ENCODE measurements around the gene G3BP1.

Gene G3BP1

GRCh38 chr5:151770383-151771258 lies 1.1 kb upstream of the G3BP1 start:
- TF ChIP-seq, protein P1, sequence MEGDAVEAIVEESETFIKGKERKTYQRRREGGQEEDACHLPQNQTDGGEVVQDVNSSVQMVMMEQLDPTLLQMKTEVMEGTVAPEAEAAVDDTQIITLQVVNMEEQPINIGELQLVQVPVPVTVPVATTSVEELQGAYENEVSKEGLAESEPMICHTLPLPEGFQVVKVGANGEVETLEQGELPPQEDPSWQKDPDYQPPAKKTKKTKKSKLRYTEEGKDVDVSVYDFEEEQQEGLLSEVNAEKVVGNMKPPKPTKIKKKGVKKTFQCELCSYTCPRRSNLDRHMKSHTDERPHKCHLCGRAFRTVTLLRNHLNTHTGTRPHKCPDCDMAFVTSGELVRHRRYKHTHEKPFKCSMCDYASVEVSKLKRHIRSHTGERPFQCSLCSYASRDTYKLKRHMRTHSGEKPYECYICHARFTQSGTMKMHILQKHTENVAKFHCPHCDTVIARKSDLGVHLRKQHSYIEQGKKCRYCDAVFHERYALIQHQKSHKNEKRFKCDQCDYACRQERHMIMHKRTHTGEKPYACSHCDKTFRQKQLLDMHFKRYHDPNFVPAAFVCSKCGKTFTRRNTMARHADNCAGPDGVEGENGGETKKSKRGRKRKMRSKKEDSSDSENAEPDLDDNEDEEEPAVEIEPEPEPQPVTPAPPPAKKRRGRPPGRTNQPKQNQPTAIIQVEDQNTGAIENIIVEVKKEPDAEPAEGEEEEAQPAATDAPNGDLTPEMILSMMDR (conservative IDR thresholded peaks at IDR 0.05): no peak
- TF ChIP-seq ZFX (IDR thresholded peaks at IDR 0.05): peak; percentile 94
- H3K27ac ChIP-seq: peak overlapping the region; percentile 97

- peak overlapping the region; percentile 97 for H3K27ac ChIP-seq
- TF ChIP-seq, protein P1 (conservative IDR thresholded peaks at IDR 0.05): no peak
- TF ChIP-seq ZFX (IDR thresholded peaks at IDR 0.05): peak; percentile 48; the same call in 1 of the 2 replicates
Observed at GRCh38 chr5:151772029-151772845, 483 bp downstream of the G3BP1 start.

- H3K27ac ChIP-seq: peak overlapping the region; percentile 97
- no peak for TF ChIP-seq ZFX (IDR thresholded peaks at IDR 0.05)
- TF ChIP-seq, protein P1 (conservative IDR thresholded peaks at IDR 0.05): no peak
Observed at GRCh38 chr5:151772846-151773561, 1.2 kb downstream of the G3BP1 start.

DNA sequence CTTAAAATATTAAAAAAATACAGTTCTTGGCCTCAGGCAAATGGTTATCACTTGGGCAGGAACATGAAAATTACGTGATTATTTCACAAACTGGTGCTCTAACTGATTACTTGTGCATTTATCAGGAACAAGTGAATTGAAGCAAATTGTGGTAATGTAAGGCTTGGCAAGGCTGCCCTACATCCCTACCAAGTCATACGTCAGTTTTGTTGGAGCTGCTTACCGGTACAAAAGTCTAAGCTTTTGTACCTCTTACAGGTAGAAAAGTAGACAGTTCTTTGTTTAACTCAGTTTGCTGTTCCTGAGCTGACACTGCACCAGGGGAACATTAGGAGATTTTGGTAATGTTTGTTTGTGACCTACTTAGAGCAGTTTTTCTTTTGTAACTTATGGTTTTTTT lies 2.2 kb downstream of the G3BP1 start:
- TF ChIP-seq ZFX (IDR thresholded peaks at IDR 0.05): no peak
- TF ChIP-seq, protein P1 (conservative IDR thresholded peaks at IDR 0.05): no peak
- no peak overlapping the region for H3K27ac ChIP-seq

- no peak overlapping the region for H3K27ac ChIP-seq
Observed at GRCh38 chr5:151775025-151775606, 3.4 kb downstream of the G3BP1 start.

GRCh38 chr5:151779531-151780125 lies 7.9 kb downstream of the G3BP1 start:
- H3K27ac ChIP-seq: no peak overlapping the region
- TF ChIP-seq, protein P1 (conservative IDR thresholded peaks at IDR 0.05): no peak
- no peak for TF ChIP-seq ZFX (IDR thresholded peaks at IDR 0.05)

More at GRCh38 chr5:151775025-151775606, 3.4 kb downstream of the G3BP1 start:
- no peak for TF ChIP-seq ZFX (IDR thresholded peaks at IDR 0.05)
- TF ChIP-seq, protein P1 (conservative IDR thresholded peaks at IDR 0.05): no peak
